Pancreas (tissue), 10 donors: ENCODE measurements around the gene SOS2. TPM values are rescaled to one million over a fixed set of nuclear protein-coding genes. Genes with fewer than 3 reads are reported as not detected.

Source experiments
- ATAC-seq, 4 donors: fragments of 200-7000 bp; cut with Tn5 transposase; one replicate each; pipeline versions ENCODE4 v1.8.0 to v1.9.1; 2020; ENCODE audit warnings: mild to moderate bottlenecking in 4 of 4, moderate library complexity in 4 of 4
- DNase-seq, 6 donors: peaks; one replicate each; pipeline ENCODE4 v3.0.0-alpha.2; 2020
- FAIRE-seq: peaks from 2 replicates; lab custom pipeline; 2012; peaks lifted over from hg19 to GRCh38; lab: Jason Lieb, UNC
- H3K27ac ChIP-seq, 4 donors: fragments of 200-600 bp; sonication (generic); 1 replicate in 3 of 4; 2 replicates in 1 of 4; pipeline versions ENCODE4 v1.5.0 to v1.8.0; 2020
- H3K27me3 ChIP-seq, 4 donors: fragments of 200-600 bp; one replicate each; pipeline ENCODE4 v1.8.0; 2021
- H3K36me3 ChIP-seq, 3 donors: fragments of 200-600 bp; sonication (generic) in 1 of 3; one replicate each; pipeline versions ENCODE4 v1.5.0 to v1.8.0; 2020 to 2021
- H3K4me1 ChIP-seq, 3 donors: fragments of 200-600 bp; one replicate each; pipeline ENCODE4 v1.8.0; 2021
- H3K4me3 ChIP-seq, 4 donors: fragments of 200-600 bp; sonication (generic) in 2 of 4; one replicate each; pipeline versions ENCODE4 v1.5.0 to v1.8.0; 2020 to 2021
- H3K9me3 ChIP-seq, 4 donors: fragments of 200-600 bp; one replicate each; pipeline ENCODE4 v1.8.0; 2021
- CTCF ChIP-seq, 4 donors: fragments of 200-600 bp; sonication (generic) in 3 of 4; IDR thresholded peaks; one replicate each; pipeline versions ENCODE4 v1.5.0 to v1.8.0; 2021; ENCODE audit warnings: antibody characterized with exemption in 4 of 4
- WGBS, 2 donors: extraction: QIAGEN DNeasy Blood & Tissue Kit; methylation state at CpG; one replicate each; pipeline ENCODE4 v1.1.7; 2013; 5-methylcytosine and 5-hydroxymethylcytosine counted together
- intact Hi-C, 3 donors: fragments of 100-400 bp; cut with DNase I; formaldehyde crosslinking; loops; one replicate each; pipeline versions ENCODE4 v1.11.1 to v1.14.2; 2022
- polyA plus RNA-seq, 2 donors: library from polyadenylated mRNA; stranded (reverse); fragments of 200-250 nt; gene quantifications; one replicate each; pipeline ENCODE4 v1.2.3, GENCODE V29; 2013
- total RNA-seq, 6 donors: library from RNA; stranded (reverse); fragmentation: NEBNext Ultra II Directional in 4 of 6; extraction: Animal tissue kit (Norgen Biotek cat#: 25700) in 4 of 6; gene quantifications; one replicate each; pipeline versions ENCODE4 v1.2.1 to v1.2.4, GENCODE V29; 2021 to 2023
- donor health status: healthy with polysubstance abuse.
- donor health status: DM: no; HTN: no; CAD: no; lungs with moderate emphysema.
- donor health status: DM: no; HTN: no; CAD: no.
- donor health status: control.
- donor health status: control.
- donor health status: Bipolar disorder and iron deficiency.
- donor health status: DM: yes; HTN: yes; CAD: no.
- donor health status: DM: no; HTN: no; CAD: no.
- donor health status: DM: no; HTN: no; CAD: no.
- donor health status: DM: yes; HTN: yes; CAD: no.

The SOS2 gene
- total and polyA plus RNA-seq, 8 donors: 4.2 to 19.9 (median 10.7) TPM

- H3K36me3 ChIP-seq: no peaks in the 10 kb centered on the region
- WGBS, 2 donors: 94 to 96% methylated on average over 7 of the region's 7 CpGs
- no peak overlapping the region for H3K4me3 ChIP-seq
- no peaks in the 10 kb centered on the region for H3K9me3 ChIP-seq
- H3K4me1 ChIP-seq: no peaks in the 10 kb centered on the region
- intact Hi-C loops: no loop called here
- no peaks in the 10 kb centered on the region for H3K27me3 ChIP-seq
- ATAC-seq (no peak), FAIRE-seq (no peak), DNase-seq (no peak)
- no peak overlapping the region for H3K27ac ChIP-seq
- TF ChIP-seq CTCF (IDR thresholded peaks at IDR 0.05): no peak
Observed at GRCh38 chr14:50249136-50249775, 17.9 kb upstream of the SOS2 start.

- no peak for FAIRE-seq
- TF ChIP-seq CTCF (IDR thresholded peaks at IDR 0.05): no peak
- H3K27ac ChIP-seq: no peak overlapping the region
- H3K36me3 ChIP-seq: no peaks in the 10 kb centered on the region
- H3K27me3 ChIP-seq: no peaks in the 10 kb centered on the region
- no peak for ATAC-seq
- no peak for DNase-seq
- H3K4me3 ChIP-seq: no peak overlapping the region
- H3K4me1 ChIP-seq: no peaks in the 10 kb centered on the region
- intact Hi-C loops: no loop called here
- WGBS, 2 donors: 83 to 86% methylated on average over 3 of the region's 3 CpGs
- H3K9me3 ChIP-seq: no peaks in the 10 kb centered on the region
Observed at GRCh38 chr14:50247245-50247644, 15.9 kb upstream of the SOS2 start.

GRCh38 chr14:50242566-50243310 lies 11.4 kb upstream of the SOS2 start:
- WGBS, 2 donors: 89 to 93% methylated on average over 5 of the region's 5 CpGs
- no peak for TF ChIP-seq CTCF (IDR thresholded peaks at IDR 0.05)
- Histone ChIP-seq H3K27ac (no peak overlapping the region), H3K27me3 (no peaks in the 10 kb centered on the region), H3K4me1 (no peaks in the 10 kb centered on the region), H3K4me3 (no peak overlapping the region), H3K9me3 (no peaks in the 10 kb centered on the region), H3K36me3 (no peaks in the 10 kb centered on the region)
- ATAC-seq: no peak
- DNase-seq: no peak
- intact Hi-C loops: no loop called here
- FAIRE-seq: no peak

- DNase-seq (no peak), FAIRE-seq (no peak), ATAC-seq (no peak)
- H3K27me3 ChIP-seq: no peaks in the 10 kb centered on the region
- TF ChIP-seq CTCF (IDR thresholded peaks at IDR 0.05): no peak
- WGBS, 2 donors: 93 to 100% methylated on average over 1 of the region's 1 CpG
- intact Hi-C loops: no loop called here
- no peak overlapping the region for H3K27ac ChIP-seq
- H3K4me3 ChIP-seq: no peak overlapping the region
- H3K9me3 ChIP-seq: no peaks in the 10 kb centered on the region
- H3K36me3 ChIP-seq: no peaks in the 10 kb centered on the region
- H3K4me1 ChIP-seq: no peaks in the 10 kb centered on the region
Observed at GRCh38 chr14:50242096-50242495, 10.7 kb upstream of the SOS2 start.

- WGBS, 2 donors: 56 to 63% methylated on average over 3 of the region's 3 CpGs
- no peak for TF ChIP-seq CTCF (IDR thresholded peaks at IDR 0.05)
- H3K27ac ChIP-seq: no peak overlapping the region
- H3K27me3 ChIP-seq: no peaks in the 10 kb centered on the region
- FAIRE-seq (no peak), ATAC-seq (no peak), DNase-seq (no peak)
- H3K36me3 ChIP-seq: no peaks in the 10 kb centered on the region
- H3K4me3 ChIP-seq: no peak overlapping the region
- H3K9me3 ChIP-seq: no peaks in the 10 kb centered on the region
- no peaks in the 10 kb centered on the region for H3K4me1 ChIP-seq
- intact Hi-C loops: no loop called here
Observed at GRCh38 chr14:50237427-50237826, 6.0 kb upstream of the SOS2 start.
